ENCODE results near the gene CCT8L2.
"Not testable (repeated sequence)": the region's sequence is repeated elsewhere in the genome, so short reads cannot be mapped to it uniquely, and the experiment has no call there.

The CCT8L2 gene

DNA sequence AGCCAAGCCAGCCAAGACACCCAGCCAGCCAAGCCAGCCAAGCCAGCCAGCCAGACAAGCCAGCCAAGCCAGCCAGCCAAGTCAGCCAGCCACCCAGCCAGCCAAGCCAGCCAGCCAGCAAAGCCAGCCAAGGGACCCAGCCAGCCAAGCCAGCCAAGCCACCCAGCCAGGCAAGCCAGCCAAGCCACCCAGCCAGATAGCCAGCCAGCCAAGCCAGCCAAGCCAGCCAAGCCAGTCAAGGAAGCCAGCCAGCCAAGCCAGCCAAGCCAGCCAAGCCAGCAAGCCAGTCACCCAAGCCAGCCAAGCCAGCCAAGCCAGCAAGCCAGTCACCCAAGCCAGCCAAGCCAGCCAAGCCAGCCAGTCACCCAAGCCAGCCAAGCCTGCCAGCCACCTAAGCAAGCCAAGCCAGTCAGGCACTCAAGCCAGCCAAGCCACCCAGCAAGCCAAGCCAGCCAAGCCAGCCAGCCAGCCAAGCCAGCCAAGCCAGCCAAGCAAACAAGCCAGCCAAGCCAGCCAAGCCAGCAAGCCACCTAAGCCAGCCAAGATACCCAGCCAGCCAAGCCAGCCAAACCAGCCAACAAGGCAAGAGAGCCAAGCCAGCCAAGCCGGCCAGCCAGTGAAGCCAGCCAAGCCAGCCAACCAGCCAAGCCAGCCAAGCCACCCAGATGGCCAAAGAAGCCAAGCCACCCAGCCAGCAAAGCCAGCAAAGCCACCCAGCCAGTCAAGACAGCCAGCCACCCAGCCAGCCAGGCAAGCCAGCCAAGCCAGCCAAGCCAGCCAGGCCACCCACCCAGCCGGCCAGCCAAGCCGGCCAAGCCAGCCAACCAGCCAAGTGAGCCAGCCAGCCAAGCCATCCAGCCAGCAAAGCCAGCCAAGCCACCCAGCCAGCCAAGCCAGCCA, 33.3 kb downstream of the CCT8L2 start:
- H3K4me3 ChIP-seq (ENCODE audit: low read depth, low read length): no peak overlapping the region

DNA sequence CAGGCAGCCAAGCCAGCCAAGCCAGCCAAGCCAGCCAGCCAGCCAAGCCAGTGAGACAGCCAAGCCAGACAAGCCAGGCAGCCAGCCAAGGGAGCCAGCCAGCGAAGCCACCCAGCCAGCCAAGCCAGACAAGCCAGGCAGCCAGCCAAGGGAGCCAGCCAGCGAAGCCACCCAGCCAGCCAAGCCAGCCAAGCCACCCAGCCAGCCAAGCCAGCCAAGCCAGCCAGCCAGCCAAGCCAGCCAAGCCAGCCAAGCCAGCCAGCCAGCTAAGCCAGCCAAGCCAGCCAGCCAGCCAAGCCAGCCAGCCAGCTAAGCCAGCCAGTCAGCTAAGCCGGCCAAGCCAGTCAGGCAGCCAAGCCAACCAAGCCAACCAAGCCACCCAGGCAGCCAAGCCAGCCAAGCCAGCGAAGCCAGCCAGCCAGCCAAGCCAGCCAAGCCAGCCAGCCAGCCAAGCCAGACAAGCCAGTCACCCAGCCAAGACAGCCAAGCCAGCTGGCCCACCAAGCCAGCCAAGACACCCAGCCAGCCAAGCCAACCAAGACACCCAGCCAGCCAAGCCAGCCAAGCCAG, 34.1 kb downstream of the CCT8L2 start:
- H3K4me3 ChIP-seq (ENCODE audit: low read depth, low read length): not testable (repeated sequence)

DNA sequence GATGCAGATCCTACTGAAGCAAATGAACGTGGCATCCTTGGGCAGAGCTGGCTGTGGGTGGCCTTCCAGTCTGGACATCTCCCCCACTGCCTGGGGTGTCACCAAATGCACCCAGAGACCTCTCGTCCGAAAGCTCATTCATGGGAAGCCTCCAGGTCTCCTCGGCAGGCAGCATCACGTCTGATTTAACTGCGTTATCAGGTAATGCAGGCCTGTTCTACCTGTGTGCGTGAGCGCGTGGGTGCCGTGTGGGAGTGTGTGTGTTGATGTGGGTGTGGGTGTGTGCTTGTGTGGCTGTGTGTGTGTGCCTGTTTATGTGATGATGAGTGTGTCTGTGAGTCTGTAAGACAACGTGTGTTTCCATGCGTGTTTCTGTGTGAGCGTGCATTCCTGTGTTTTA, 35.1 kb downstream of the CCT8L2 start:
- not testable (repeated sequence) for H3K4me3 ChIP-seq (ENCODE audit: low read depth, low read length)

DNA sequence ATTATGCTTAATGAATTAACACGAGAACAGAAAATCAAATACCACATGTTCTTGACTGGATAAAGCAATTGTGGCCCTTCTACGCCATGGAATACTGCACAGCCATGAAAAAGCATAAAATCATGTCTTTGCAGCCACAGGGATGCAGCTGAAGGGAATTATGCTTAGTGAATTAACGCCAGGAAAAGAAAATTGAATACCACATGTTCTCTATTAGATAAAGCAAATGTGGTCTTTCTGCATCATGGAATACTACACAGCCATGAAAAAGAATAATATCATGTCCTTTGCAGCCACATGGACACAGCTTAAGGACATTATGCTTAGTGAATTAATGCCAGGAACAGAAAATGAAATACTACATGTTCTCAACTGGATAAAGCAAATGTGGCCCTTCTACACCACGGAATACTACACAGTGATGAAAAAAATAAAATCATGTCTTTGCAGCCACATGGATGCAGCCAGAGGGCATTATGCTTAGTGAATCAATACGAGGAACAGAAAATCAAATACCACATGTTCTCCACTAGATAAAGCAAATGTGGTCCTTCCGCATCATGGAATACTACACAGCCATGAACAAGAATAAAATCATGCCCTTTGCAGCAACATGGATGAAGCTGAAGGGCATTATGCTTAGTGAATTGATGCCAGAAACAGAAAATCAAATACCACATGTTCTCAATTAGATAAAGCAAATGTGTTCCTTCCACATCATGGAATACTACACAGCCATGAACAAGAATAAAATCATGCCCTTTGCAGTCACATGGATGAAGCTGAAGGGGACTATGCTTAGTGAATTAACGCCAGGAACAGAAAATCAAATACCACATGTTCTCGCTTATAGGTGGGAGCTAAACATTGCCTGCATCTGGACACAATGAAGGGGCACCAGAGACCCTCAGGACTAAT, 37.3 kb downstream of the CCT8L2 start:
- not testable (repeated sequence) for H3K4me3 ChIP-seq (ENCODE audit: low read depth, low read length)

DNA sequence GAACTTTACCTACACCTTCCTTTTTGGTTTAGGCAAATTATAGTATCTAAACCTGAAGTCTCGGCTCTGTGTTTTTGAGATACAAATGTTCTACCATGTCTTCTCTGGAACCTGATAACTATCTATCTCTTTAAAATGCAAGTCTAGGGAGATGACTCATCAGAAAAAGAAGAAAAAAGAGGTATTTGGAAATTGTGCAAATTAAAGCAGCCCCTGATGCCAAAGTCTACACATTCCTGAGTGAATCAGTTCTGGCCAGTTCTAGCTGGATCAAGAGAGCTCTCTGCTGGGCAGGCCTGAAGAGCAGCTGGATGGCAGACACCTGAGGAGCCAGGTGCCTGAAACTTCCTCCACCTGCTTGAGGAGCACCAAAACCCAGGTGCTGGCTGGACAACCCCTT, 49.3 kb downstream of the CCT8L2 start:
- not testable (repeated sequence) for H3K4me3 ChIP-seq (ENCODE audit: low read depth, low read length)

Data from iPS-11a (cell line).